NK-92 (cell line): ENCODE results near the gene ARHGAP15.

Experiments used
- DNase-seq: peaks from one replicate; lab custom pipeline; 2025; ENCODE audit not compliant: unreplicated experiment; lab: John Stamatoyannopoulos, UW

Gene ARHGAP15

GRCh38 chr2:143705108-143705707 is 576.0 kb downstream of the ARHGAP15 start:
- no peak for DNase-seq

- DNase-seq, result no peak
Measured at GRCh38 chr2:143706354-143706753, 577.1 kb downstream of the ARHGAP15 start.

GRCh38 chr2:143708682-143709081 is 579.5 kb downstream of the ARHGAP15 start:
- no peak for DNase-seq

- no peak for DNase-seq
Measured at GRCh38 chr2:143710196-143710595, 581.0 kb downstream of the ARHGAP15 start.

GRCh38 chr2:143710879-143711278 is 581.7 kb downstream of the ARHGAP15 start:
- no peak for DNase-seq

- DNase-seq, result no peak
Measured at GRCh38 chr2:143716522-143716921, 587.3 kb downstream of the ARHGAP15 start.

GRCh38 chr2:143717053-143717452 is 587.8 kb downstream of the ARHGAP15 start:
- DNase-seq, result no peak

- DNase-seq, result no peak
Measured at GRCh38 chr2:143717536-143718168, 588.4 kb downstream of the ARHGAP15 start.

- DNase-seq, result no peak
Measured at GRCh38 chr2:143718745-143719144, 589.5 kb downstream of the ARHGAP15 start.

- DNase-seq, result no peak
Measured at GRCh38 chr2:143719406-143719805, 590.2 kb downstream of the ARHGAP15 start.

GRCh38 chr2:143720095-143720664 is 591.0 kb downstream of the ARHGAP15 start:
- no peak for DNase-seq

GRCh38 chr2:143725400-143725799 is 596.2 kb downstream of the ARHGAP15 start:
- no peak for DNase-seq

- DNase-seq, result no peak
Measured at GRCh38 chr2:143726151-143726845, 597.1 kb downstream of the ARHGAP15 start.

GRCh38 chr2:143728498-143728897 is 599.3 kb downstream of the ARHGAP15 start:
- DNase-seq, result no peak

- no peak for DNase-seq
Measured at GRCh38 chr2:143729296-143729814, 600.1 kb downstream of the ARHGAP15 start.

GRCh38 chr2:143730155-143730952 is 601.1 kb downstream of the ARHGAP15 start:
- no peak for DNase-seq

GRCh38 chr2:143730953-143731260 is 601.7 kb downstream of the ARHGAP15 start:
- DNase-seq, result no peak

- DNase-seq, result no peak
Measured at GRCh38 chr2:143732076-143732475, 602.9 kb downstream of the ARHGAP15 start.

GRCh38 chr2:143732871-143733270 is 603.7 kb downstream of the ARHGAP15 start:
- DNase-seq, result no peak

- DNase-seq, result no peak
Measured at GRCh38 chr2:143734507-143734906, 605.3 kb downstream of the ARHGAP15 start.

GRCh38 chr2:143736904-143737303 is 607.7 kb downstream of the ARHGAP15 start:
- DNase-seq, result no peak
